Tibial artery (tissue), 4 donors: ENCODE results near the gene GYPE.
A peak's percentile ranks its signal among the peaks of the same experiment; 100 is the strongest.
"Not testable (repeated sequence)": the region's sequence is repeated elsewhere in the genome, so short reads cannot be mapped to it uniquely, and the experiment has no call there.

Experiments used
- DNase-seq, 2 donors: peaks; one replicate each; pipeline ENCODE4 v3.0.0-alpha.2; 2019
- H3K27ac ChIP-seq, 2 donors: fragments of 200-600 bp; sonication (generic) in 1 of 2; 1 replicate in 1 of 2; 2 replicates in 1 of 2; pipeline ENCODE4 v1.5.1; 2018 to 2019; ENCODE audit warnings: mild to moderate bottlenecking in 1 of 2
- H3K27me3 ChIP-seq, 2 donors: fragments of 200-600 bp; sonication (generic) in 1 of 2; one replicate each; pipeline versions ENCODE4 v1.5.1 to v1.6.0; 2016 to 2019
- H3K36me3 ChIP-seq, 3 donors: fragments of 200-600 bp; sonication (generic) in 2 of 3; one replicate each; pipeline ENCODE4 v1.5.1; 2016 to 2019; ENCODE audit warnings: mild to moderate bottlenecking in 2 of 3
- H3K4me1 ChIP-seq, 4 donors: fragments of 200-600 bp; sonication (generic) in 2 of 4; 1 replicate in 3 of 4; 2 replicates in 1 of 4; pipeline ENCODE4 v1.5.1; 2016 to 2019
- H3K4me3 ChIP-seq, 2 donors: fragments of 200-600 bp; sonication (generic) in 1 of 2; 1 replicate in 1 of 2; 2 replicates in 1 of 2; pipeline ENCODE4 v1.5.1; 2018 to 2019; ENCODE audit warnings: mild to moderate bottlenecking in 2 of 2
- H3K9me3 ChIP-seq, 3 donors: fragments of 200-600 bp; sonication (generic) in 1 of 3; one replicate each; pipeline ENCODE4 v1.5.1; 2016 to 2019
- CTCF ChIP-seq, 2 experiments: fragments of 200-600 bp in 1 of 2; fragments of 450-650 bp in 1 of 2; IDR thresholded peaks; one replicate each; pipeline ENCODE4 v1.5.1; 2017 to 2019; ENCODE audit warnings: antibody characterized with exemption in 2 of 2, mild to moderate bottlenecking in 1 of 2, moderate library complexity in 1 of 2
- intact Hi-C: fragments of 100-400 bp; cut with DNase I; formaldehyde crosslinking; loops from one replicate; pipeline ENCODE4 v1.15.0; 2023; ENCODE audit warnings: low total_unique reads

Gene GYPE

GRCh38 chr4:143869925-143870324, 35.4 kb downstream of the GYPE start:
- H3K36me3 ChIP-seq, H3K9me3 ChIP-seq, H3K27ac ChIP-seq, H3K4me3 ChIP-seq, H3K4me1 ChIP-seq, DNase-seq, intact Hi-C loops, H3K27me3 ChIP-seq: not testable (repeated sequence)

DNA sequence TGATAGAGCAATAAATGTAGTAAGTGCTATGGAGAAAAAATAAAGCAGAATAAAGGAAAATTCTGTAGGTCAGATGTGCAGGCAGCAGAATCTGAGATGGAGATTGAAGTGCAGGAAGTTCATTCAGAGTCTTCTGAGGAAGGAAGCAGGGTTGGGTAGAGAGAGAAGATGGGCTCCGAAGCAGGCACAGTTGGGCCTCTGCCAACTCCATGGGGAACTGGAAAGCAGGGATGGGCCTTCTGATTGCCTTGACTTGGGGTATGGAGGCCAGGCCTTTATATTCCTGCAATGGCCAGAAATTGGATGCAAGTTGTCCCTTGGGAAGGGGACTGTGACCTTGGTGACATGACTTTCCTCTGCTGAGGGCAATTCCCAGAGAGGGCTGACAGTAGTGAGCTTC, 42.6 kb downstream of the GYPE start:
- DNase-seq, intact Hi-C loops, H3K4me1 ChIP-seq, H3K4me3 ChIP-seq, H3K27ac ChIP-seq, H3K27me3 ChIP-seq, H3K9me3 ChIP-seq, H3K36me3 ChIP-seq: not testable (repeated sequence)

DNA sequence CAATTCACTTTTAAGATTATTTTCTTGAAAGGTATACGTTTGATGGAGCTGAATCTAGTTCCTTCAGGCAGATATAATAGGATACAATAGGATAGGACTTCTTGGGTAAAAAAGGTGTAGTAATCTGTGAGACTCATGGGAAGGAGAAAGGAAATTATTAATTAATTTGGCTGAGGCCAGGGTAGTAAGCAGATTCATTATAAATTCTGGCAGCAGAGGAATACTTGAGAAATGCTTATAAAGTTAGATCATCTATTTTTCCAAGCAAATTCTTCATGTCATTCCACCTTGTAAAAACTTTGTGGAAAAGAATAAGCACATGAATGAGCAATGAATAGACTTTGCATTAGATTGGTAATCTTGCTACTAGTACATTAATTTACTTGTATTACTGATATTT, 46.9 kb downstream of the GYPE start:
- intact Hi-C loops, result no loop called here
- no peak overlapping the region for H3K4me3 ChIP-seq
- TF ChIP-seq CTCF (IDR thresholded peaks at IDR 0.05), result no peak
- no peaks in the 10 kb centered on the region for H3K9me3 ChIP-seq
- H3K4me1 ChIP-seq, result no peaks in the 10 kb centered on the region
- no peak overlapping the region for H3K27ac ChIP-seq
- no peaks in the 10 kb centered on the region for H3K36me3 ChIP-seq
- H3K27me3 ChIP-seq, result no peaks in the 10 kb centered on the region
- DNase-seq, result no peak

GRCh38 chr4:143857391-143858336, 47.7 kb downstream of the GYPE start:
- H3K4me1 ChIP-seq, H3K27ac ChIP-seq, H3K36me3 ChIP-seq, H3K4me3 ChIP-seq, H3K27me3 ChIP-seq, intact Hi-C loops, H3K9me3 ChIP-seq, DNase-seq: not testable (repeated sequence)

- H3K4me3 ChIP-seq, H3K9me3 ChIP-seq, H3K4me1 ChIP-seq, H3K27me3 ChIP-seq, H3K27ac ChIP-seq, DNase-seq, H3K36me3 ChIP-seq, intact Hi-C loops: not testable (repeated sequence)
Observed at GRCh38 chr4:143856017-143856557, 49.3 kb downstream of the GYPE start.

DNA sequence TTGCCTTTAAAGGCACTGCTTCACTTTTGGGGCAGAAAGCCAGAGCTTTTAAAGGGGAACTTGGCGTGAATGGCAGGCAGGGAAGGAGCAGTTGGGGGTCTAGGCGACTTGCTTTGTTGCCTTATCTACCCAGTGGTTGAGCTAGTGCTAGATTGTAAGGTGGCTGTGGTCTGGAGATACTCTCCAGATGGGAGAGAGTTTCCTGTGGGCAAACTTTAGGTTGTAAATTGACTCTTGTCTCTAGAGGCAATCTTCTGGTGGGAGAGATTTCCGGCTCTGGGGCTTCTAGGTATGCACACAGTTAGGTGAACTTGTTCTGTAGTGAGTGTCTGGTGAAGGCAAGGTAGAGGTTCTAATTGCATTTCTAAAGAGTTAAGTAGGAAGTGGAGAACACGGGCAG, 50.7 kb downstream of the GYPE start:
- DNase-seq, intact Hi-C loops: not testable (repeated sequence)

DNA sequence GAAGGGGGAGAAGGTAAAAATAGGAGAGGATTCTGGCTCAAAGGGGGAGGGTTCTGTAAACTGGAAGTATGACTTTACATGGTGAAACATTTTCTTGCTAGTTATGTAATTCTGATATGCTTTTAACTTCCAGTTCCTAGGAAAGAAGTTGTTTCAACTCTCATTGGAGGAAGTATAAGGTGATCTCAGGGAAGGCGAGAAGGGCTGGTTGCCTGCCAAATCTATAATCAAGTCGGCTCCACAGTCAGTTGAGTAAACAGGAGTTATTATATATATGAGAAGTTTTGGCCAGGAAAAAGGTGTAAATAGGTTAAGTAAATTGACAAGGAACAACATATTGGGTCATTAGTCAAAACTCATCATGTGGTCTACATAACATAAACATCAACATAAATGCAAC, 56.1 kb downstream of the GYPE start:
- DNase-seq, H3K9me3 ChIP-seq, H3K4me1 ChIP-seq, H3K27me3 ChIP-seq, H3K36me3 ChIP-seq, H3K27ac ChIP-seq, intact Hi-C loops, H3K4me3 ChIP-seq: not testable (repeated sequence)

More for the DNA sequence above, 50.7 kb downstream of the GYPE start:
- H3K27ac ChIP-seq, H3K4me3 ChIP-seq, H3K9me3 ChIP-seq, H3K27me3 ChIP-seq, H3K36me3 ChIP-seq, H3K4me1 ChIP-seq: not testable (repeated sequence)

GRCh38 chr4:143843506-143843832, 61.9 kb downstream of the GYPE start:
- H3K27me3 ChIP-seq, H3K9me3 ChIP-seq, H3K4me3 ChIP-seq, DNase-seq, H3K4me1 ChIP-seq, intact Hi-C loops, H3K36me3 ChIP-seq, H3K27ac ChIP-seq: not testable (repeated sequence)

DNA sequence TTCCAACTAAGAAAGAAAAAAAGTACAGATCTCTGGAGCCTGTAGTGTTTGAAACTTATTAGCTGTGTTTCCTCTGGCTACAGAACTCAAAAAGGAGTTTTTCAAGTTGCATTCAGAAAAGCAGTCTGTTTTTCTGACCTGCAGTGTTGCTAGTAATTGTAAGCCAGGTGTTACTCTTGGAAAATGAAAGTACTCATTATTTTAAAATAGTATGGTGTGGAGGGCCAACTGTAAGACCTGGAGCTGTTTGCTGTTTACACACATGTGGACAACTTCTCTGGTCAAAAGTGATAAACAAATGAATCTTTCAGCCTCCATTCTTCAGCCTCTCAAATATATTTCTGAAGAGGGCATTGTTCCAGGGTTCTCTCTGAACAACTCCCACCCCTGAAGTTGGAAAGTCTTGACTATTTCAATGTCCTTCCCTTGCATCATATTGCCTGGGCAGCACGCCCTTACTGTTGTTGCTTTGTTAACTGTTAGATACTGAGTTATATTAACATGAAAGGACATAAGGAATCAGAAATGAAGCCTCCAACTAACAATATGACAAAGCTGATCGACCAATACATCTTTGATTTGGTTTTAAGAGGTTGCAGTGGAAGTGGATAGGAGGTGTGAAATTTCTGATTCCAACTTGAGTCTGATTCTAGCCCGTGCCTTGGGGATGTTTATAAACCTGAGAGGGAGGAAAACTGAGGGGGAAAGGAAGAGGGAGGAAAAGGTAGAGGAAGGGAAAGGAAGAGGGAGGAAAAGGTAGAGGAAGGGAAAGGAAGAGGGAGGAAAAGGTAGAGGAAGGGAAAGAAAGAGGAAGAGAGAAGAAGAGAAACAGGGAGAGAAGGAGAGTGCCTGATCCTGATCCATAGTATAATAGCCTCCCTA, 62.5 kb downstream of the GYPE start:
- H3K27me3 ChIP-seq, H3K36me3 ChIP-seq, H3K4me3 ChIP-seq, intact Hi-C loops, H3K27ac ChIP-seq, H3K9me3 ChIP-seq, H3K4me1 ChIP-seq: not testable (repeated sequence)
- DNase-seq, result peak in 1 of 2 donors; percentile 31

- H3K4me1 ChIP-seq, H3K9me3 ChIP-seq, DNase-seq, H3K36me3 ChIP-seq, intact Hi-C loops, H3K4me3 ChIP-seq, H3K27me3 ChIP-seq, H3K27ac ChIP-seq: not testable (repeated sequence)
Observed at GRCh38 chr4:143839413-143839812, 65.9 kb downstream of the GYPE start.

- H3K27me3 ChIP-seq, H3K4me1 ChIP-seq, H3K27ac ChIP-seq, DNase-seq, H3K4me3 ChIP-seq, intact Hi-C loops, H3K36me3 ChIP-seq: not testable (repeated sequence)
- H3K9me3 ChIP-seq, result peaks cover 0 to 12% (median 0%) of the 10 kb centered on the region in 3 donors
Observed at GRCh38 chr4:143834196-143834595, 71.2 kb downstream of the GYPE start.

- H3K36me3 ChIP-seq, H3K27ac ChIP-seq, H3K27me3 ChIP-seq, DNase-seq, H3K4me1 ChIP-seq, H3K4me3 ChIP-seq, intact Hi-C loops: not testable (repeated sequence)
- H3K9me3 ChIP-seq, result peaks cover 0 to 12% (median 0%) of the 10 kb centered on the region in 3 donors
Observed at GRCh38 chr4:143833676-143834075, 71.7 kb downstream of the GYPE start.

- H3K27ac ChIP-seq, intact Hi-C loops, DNase-seq, H3K27me3 ChIP-seq, H3K36me3 ChIP-seq, H3K4me1 ChIP-seq, H3K4me3 ChIP-seq: not testable (repeated sequence)
- peaks cover 0 to 12% (median 0%) of the 10 kb centered on the region in 3 donors for H3K9me3 ChIP-seq
Observed at GRCh38 chr4:143830576-143830975, 74.8 kb downstream of the GYPE start.
